Loucy (cell line): Measurements from ENCODE around the gene DLGAP1.

Source experiments
- H2AFZ ChIP-seq: fragments of 200-600 bp; sonication (generic); 2 replicates; pipeline ENCODE4 v1.6.0; 2016; ENCODE audit warnings: antibody characterized with exemption, mild to moderate bottlenecking, low read length, moderate library complexity
- H3F3A ChIP-seq: fragments of 200-600 bp; 2 replicates; pipeline ENCODE4 v1.6.0; 2016; ENCODE audit warnings: antibody characterized with exemption, low read depth, mild to moderate bottlenecking
- H3K27me3 ChIP-seq: fragments of 200-600 bp; sonication (generic); 2 replicates; pipeline ENCODE4 v1.6.1; 2014; ENCODE audit warnings: low read length, mild to moderate bottlenecking; ENCODE audit not compliant: insufficient read depth, poor library complexity, severe bottlenecking
- H3K36me3 ChIP-seq: fragments of 200-600 bp; sonication (generic); 2 replicates; pipeline ENCODE4 v1.6.1; 2016; ENCODE audit warnings: low read length; ENCODE audit not compliant: insufficient read depth
- H3K4me1 ChIP-seq: fragments of 200-600 bp; sonication (generic); 2 replicates; pipeline ENCODE4 v1.5.1; 2014; ENCODE audit warnings: low read length, mild to moderate bottlenecking; ENCODE audit not compliant: insufficient read depth, poor library complexity, severe bottlenecking
- H3K4me2 ChIP-seq: fragments of 200-600 bp; sonication (generic); 2 replicates; pipeline ENCODE4 v1.6.0; 2014; ENCODE audit warnings: antibody characterized with exemption, low read length, low read depth, mild to moderate bottlenecking; ENCODE audit not compliant: poor library complexity, severe bottlenecking
- H3K4me3 ChIP-seq: fragments of 200-600 bp; sonication (generic); 2 replicates; pipeline ENCODE4 v1.5.1; 2014; ENCODE audit warnings: low read length, mild to moderate bottlenecking, mixed read lengths; ENCODE audit not compliant: poor library complexity, severe bottlenecking
- H3K79me2 ChIP-seq: fragments of 200-600 bp; sonication (generic); 2 replicates; pipeline ENCODE4 v1.6.1; 2014; ENCODE audit warnings: low read length; ENCODE audit not compliant: insufficient read depth
- H3K9ac ChIP-seq: fragments of 200-600 bp; sonication (generic); 2 replicates; pipeline ENCODE4 v1.6.0; 2014; ENCODE audit warnings: mild to moderate bottlenecking, low read depth, low read length, moderate library complexity; ENCODE audit not compliant: poor library complexity, severe bottlenecking
- H3K9me2 ChIP-seq: fragments of 200-600 bp; sonication (generic); replicated peaks from 2 replicates; pipeline ENCODE4 v1.6.1; 2016; ENCODE audit warnings: low read depth, low read length, mixed read lengths
- H3K9me3 ChIP-seq: fragments of 200-600 bp; sonication (generic); 2 replicates; pipeline ENCODE4 v1.6.1; 2014; ENCODE audit warnings: mild to moderate bottlenecking, antibody characterized with exemption, low read length, low read depth; ENCODE audit not compliant: insufficient read depth
- H4K20me1 ChIP-seq: fragments of 200-600 bp; sonication (generic); 2 replicates; pipeline ENCODE4 v1.6.0; 2014; ENCODE audit warnings: antibody characterized with exemption, low read length, mild to moderate bottlenecking; ENCODE audit not compliant: insufficient read depth, poor library complexity, severe bottlenecking
- EZH2phosphoT487 ChIP-seq: fragments of 200-600 bp; IDR thresholded peaks from 2 replicates; pipeline ENCODE4 v1.6.1; 2018; ENCODE audit warnings: antibody characterized with exemption, mild to moderate bottlenecking, moderate library complexity, borderline replicate concordance
- TF ChIP-seq, protein P1 (sequence below): fragments of 200-600 bp; sonication (generic); conservative IDR thresholded peaks from 2 replicates; pipeline ENCODE4 v1.5.1; 2014; ENCODE audit warnings: mild to moderate bottlenecking, antibody characterized with exemption, low read length

The DLGAP1 gene

DNA sequence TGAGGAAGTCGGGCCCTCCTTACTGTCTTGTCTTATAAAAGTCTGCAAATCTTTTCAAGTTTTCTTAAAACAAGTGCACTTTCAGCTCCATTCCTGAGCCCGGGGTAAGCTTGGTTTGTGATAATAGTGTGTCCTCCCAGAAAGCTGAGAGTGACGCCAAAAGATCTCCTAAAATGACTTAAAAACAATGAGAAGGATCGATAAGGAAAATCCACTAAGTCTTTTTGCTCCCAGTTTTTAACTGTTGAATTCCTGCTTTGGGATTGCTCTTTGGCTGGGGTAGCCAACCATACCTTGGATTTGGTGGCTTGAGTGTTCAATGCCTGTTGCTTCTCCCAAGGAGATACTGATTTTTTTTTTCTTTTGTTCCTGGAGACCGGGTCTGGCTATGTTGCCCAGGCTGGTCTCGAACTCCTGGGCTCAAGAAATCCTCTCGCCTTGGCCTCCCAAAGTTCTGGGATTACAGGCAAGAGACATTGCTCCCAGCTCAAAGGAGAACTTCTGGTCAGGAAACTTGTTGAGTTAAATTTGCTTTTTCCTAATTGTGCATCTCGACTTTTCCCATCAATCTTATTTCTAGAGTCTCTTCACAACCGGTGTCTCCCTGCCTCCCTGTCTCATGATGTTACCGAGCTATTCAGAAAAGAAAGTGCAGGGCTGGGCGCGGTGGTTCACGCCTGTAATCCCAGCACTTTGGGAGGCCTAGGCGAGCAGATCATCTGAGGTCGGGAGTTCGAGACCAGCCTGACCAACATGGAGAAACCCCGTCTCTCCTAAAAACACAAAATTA, 1002.2 kb downstream of the DLGAP1 start:
- Histone ChIP-seq H3K9ac (peak overlapping the region; percentile 95), H3K27me3 (no peaks in the 10 kb centered on the region), H3K9me2 (no peaks in the 10 kb centered on the region), H3F3A (no peaks in the 10 kb centered on the region), H3K4me1 (peaks cover 43% of the 10 kb centered on the region), H3K9me3 (no peaks in the 10 kb centered on the region), H4K20me1 (peaks cover 36% of the 10 kb centered on the region), H3K4me3 (peak overlapping the region; percentile 92), H2AFZ (peak overlapping the region; percentile 43; the same call in 1 of the 2 replicates), H3K36me3 (peaks cover 18% of the 10 kb centered on the region; the same call in 1 of the 2 replicates), H3K4me2 (peak overlapping the region; percentile 95), H3K79me2 (peaks cover 82% of the 10 kb centered on the region)
- TF ChIP-seq EZH2phosphoT487 = no peak
- TF ChIP-seq, protein P1, sequence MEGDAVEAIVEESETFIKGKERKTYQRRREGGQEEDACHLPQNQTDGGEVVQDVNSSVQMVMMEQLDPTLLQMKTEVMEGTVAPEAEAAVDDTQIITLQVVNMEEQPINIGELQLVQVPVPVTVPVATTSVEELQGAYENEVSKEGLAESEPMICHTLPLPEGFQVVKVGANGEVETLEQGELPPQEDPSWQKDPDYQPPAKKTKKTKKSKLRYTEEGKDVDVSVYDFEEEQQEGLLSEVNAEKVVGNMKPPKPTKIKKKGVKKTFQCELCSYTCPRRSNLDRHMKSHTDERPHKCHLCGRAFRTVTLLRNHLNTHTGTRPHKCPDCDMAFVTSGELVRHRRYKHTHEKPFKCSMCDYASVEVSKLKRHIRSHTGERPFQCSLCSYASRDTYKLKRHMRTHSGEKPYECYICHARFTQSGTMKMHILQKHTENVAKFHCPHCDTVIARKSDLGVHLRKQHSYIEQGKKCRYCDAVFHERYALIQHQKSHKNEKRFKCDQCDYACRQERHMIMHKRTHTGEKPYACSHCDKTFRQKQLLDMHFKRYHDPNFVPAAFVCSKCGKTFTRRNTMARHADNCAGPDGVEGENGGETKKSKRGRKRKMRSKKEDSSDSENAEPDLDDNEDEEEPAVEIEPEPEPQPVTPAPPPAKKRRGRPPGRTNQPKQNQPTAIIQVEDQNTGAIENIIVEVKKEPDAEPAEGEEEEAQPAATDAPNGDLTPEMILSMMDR = no peak

DNA sequence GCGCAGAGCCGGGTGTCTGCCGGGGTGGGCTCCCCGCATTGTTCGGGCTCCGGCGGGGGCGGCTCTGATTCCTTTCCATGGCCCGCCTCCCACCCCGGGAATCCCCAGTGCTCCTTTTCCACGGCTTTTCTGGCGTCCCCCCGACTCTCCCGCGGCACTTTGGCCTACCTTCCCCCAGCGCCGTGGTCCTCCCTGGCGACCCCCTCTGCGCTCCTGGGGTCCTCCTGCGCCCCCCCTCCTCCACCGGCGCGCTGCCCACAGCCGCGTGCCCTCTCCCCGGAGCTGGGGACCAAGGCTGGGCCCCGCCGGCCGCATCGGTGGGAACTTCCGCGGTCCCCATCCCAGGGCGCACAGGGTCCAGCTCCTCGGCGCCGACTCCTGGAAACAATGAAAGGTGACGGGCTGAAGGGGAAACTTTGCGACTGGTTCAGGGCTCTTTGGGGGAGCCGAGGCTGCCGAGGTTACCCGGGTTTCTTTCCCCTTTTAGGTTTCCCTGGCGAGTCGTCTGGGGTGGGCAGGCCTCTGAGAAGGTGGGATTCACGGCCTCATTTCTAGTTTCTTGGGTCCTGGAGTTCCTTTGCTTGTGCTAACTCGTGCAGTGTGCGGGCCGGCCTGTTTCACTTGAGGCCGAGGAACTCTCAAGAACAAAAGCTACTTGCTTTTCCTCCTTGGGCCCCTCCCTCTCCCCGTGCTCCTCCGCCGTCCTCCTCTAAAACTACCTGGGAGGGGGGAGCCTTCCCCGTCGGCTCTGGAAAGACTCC, 1002.9 kb downstream of the DLGAP1 start:
- H3K36me3 ChIP-seq = peaks cover 10% of the 10 kb centered on the region; the same call in 1 of the 2 replicates
- peak overlapping the region; percentile 95 for H3K4me2 ChIP-seq
- H3K4me3 ChIP-seq = peak overlapping the region; percentile 92
- peaks cover 32% of the 10 kb centered on the region for H4K20me1 ChIP-seq
- TF ChIP-seq EZH2phosphoT487 = no peak
- TF ChIP-seq, protein P1 = peak; percentile 22; the same call in 1 of the 2 replicates
- peak overlapping the region; percentile 95 for H3K9ac ChIP-seq
- H3K9me2 ChIP-seq = no peaks in the 10 kb centered on the region
- no peaks in the 10 kb centered on the region for H3F3A ChIP-seq
- H3K9me3 ChIP-seq = no peaks in the 10 kb centered on the region
- H2AFZ ChIP-seq = peak overlapping the region; percentile 43
- peaks cover 74% of the 10 kb centered on the region for H3K79me2 ChIP-seq
- H3K4me1 ChIP-seq = peaks cover 47% of the 10 kb centered on the region
- H3K27me3 ChIP-seq = no peaks in the 10 kb centered on the region

- peak overlapping the region; percentile 95 for H3K4me2 ChIP-seq
- H3K36me3 ChIP-seq = peaks cover 3% of the 10 kb centered on the region; the same call in 1 of the 2 replicates
- no peaks in the 10 kb centered on the region for H3K9me2 ChIP-seq
- no peak for TF ChIP-seq EZH2phosphoT487
- TF ChIP-seq, protein P1 = no peak
- H3K27me3 ChIP-seq = no peaks in the 10 kb centered on the region
- H3K4me1 ChIP-seq = peaks cover 48% of the 10 kb centered on the region
- H3K9ac ChIP-seq = peak overlapping the region; percentile 95
- H3K4me3 ChIP-seq = peak overlapping the region; percentile 92
- no peaks in the 10 kb centered on the region for H3K9me3 ChIP-seq
- H4K20me1 ChIP-seq = peaks cover 31% of the 10 kb centered on the region
- no peaks in the 10 kb centered on the region for H3F3A ChIP-seq
- peaks cover 67% of the 10 kb centered on the region for H3K79me2 ChIP-seq
- peak overlapping the region; percentile 44; the same call in 1 of the 2 replicates for H2AFZ ChIP-seq
Observed at GRCh38 chr18:3451183-3451988, 1003.7 kb downstream of the DLGAP1 start.
